Common myeloid progenitor, CD34-positive (primary cell): ENCODE measurements around the gene DOP1B.
"Not testable (repeated sequence)": the region's sequence is repeated elsewhere in the genome, so short reads cannot be mapped to it uniquely, and the experiment has no call there.

Experiments used
- CTCF ChIA-PET: fragments of 350-600 bp; sonication (Branson Sonifier 250); formaldehyde crosslinking; loops from one replicate; lab custom pipeline; 2021; ENCODE audit warnings: antibody characterized with exemption; lab: Charles Lee
- POLR2A ChIA-PET: fragments of 350-600 bp; sonication (Branson Sonifier 250); formaldehyde crosslinking; loops from one replicate; lab custom pipeline; 2021; ENCODE audit warnings: antibody characterized with exemption; lab: Charles Lee
- DNase-seq, 3 donors: peaks; one replicate each; pipeline versions ENCODE4 v3.0.0 to v3.0.0-alpha.2; 2013
- H3K27ac ChIP-seq, 2 experiments: 1 replicate in 1 of 2; 2 replicates in 1 of 2; pipeline ENCODE4 v1.7.0; 2013; ENCODE audit warnings: inconsistent platforms in 2 of 2, low read length in 2 of 2, mild to moderate bottlenecking in 2 of 2, low read depth in 1 of 2, moderate library complexity in 1 of 2; ENCODE audit not compliant: severe bottlenecking in 2 of 2, insufficient read depth in 1 of 2, poor library complexity in 1 of 2
- H3K27me3 ChIP-seq, 5 experiments: replicated peaks in 2 of 5; 1 replicate in 3 of 5; 2 replicates in 2 of 5; pipeline versions ENCODE4 v1.6.1 to v1.7.0; 2013; ENCODE audit warnings: low read length in 4 of 5, mild to moderate bottlenecking in 2 of 5, moderate library complexity in 2 of 5, inconsistent platforms in 1 of 5; ENCODE audit not compliant: insufficient read depth in 5 of 5, control insufficient read depth in 4 of 5
- H3K36me3 ChIP-seq, 4 experiments: 1 replicate in 2 of 4; 2 replicates in 2 of 4; pipeline versions ENCODE4 v1.6.1 to v1.7.0; 2013; ENCODE audit warnings: low read length in 3 of 4, control low read depth in 1 of 4, mild to moderate bottlenecking in 1 of 4; ENCODE audit not compliant: control insufficient read depth in 4 of 4, insufficient read depth in 4 of 4
- H3K4me1 ChIP-seq, 4 experiments: 1 replicate in 3 of 4; 2 replicates in 1 of 4; pipeline versions ENCODE4 v1.6.1 to v1.7.1; 2013; ENCODE audit warnings: low read length in 3 of 4, mild to moderate bottlenecking in 3 of 4, control low read depth in 1 of 4, inconsistent platforms in 1 of 4, moderate library complexity in 1 of 4; ENCODE audit not compliant: control insufficient read depth in 4 of 4, insufficient read depth in 4 of 4; ENCODE audit errors: control extremely low read depth in 1 of 4
- H3K4me3 ChIP-seq, 7 experiments: 1 replicate in 4 of 7; 2 replicates in 3 of 7; pipeline versions ENCODE4 v1.5.1 to v1.7.0; 2013; ENCODE audit warnings: mild to moderate bottlenecking in 7 of 7, low read length in 6 of 7, moderate library complexity in 6 of 7, inconsistent platforms in 2 of 7, low read depth in 2 of 7, control low read depth in 1 of 7; ENCODE audit not compliant: insufficient read depth in 4 of 7, control insufficient read depth in 1 of 7; ENCODE audit errors: extremely low read depth in 1 of 7
- H3K9me3 ChIP-seq, 5 experiments: 1 replicate in 4 of 5; 2 replicates in 1 of 5; pipeline versions ENCODE4 v1.6.1 to v1.7.1; 2013; ENCODE audit warnings: low read length in 4 of 5, mild to moderate bottlenecking in 2 of 5, inconsistent platforms in 1 of 5, low read depth in 1 of 5, moderate library complexity in 1 of 5; ENCODE audit not compliant: control insufficient read depth in 4 of 5, insufficient read depth in 2 of 5; ENCODE audit errors: control extremely low read depth in 1 of 5
- WGBS: methylation state at CpG from one replicate; pipeline ENCODE4 v1.1.5; 2013; ENCODE audit not compliant: insufficient coverage; 5-methylcytosine and 5-hydroxymethylcytosine counted together

The DOP1B gene

GRCh38 chr21:36127250-36127904 lies 29.2 kb upstream of the DOP1B start:
- Histone ChIP-seq H3K36me3 (no peaks in the 10 kb centered on the region), H3K27me3 (peaks cover 0 to 2% (median 0%) of the 10 kb centered on the region in 5 experiments), H3K4me1 (peaks cover 0 to 19% (median 14%) of the 10 kb centered on the region in 4 experiments), H3K27ac (no peak overlapping the region), H3K9me3 (no peaks in the 10 kb centered on the region), H3K4me3 (no peak overlapping the region)
- DNase-seq: no peak
- ChIA-PET POLR2A (no interaction called here), CTCF (interaction anchor here (0.7 to 3.0 kb wide), 6 partner anchors 9 to 118 kb away, joined by 3 to 10 read pairs (median 4); no protein-coding TSS in a partner anchor)
- WGBS: 95% methylated on average over 8 of the region's 10 CpGs

GRCh38 chr21:36127977-36128376 lies 28.6 kb upstream of the DOP1B start:
- H3K36me3 ChIP-seq: no peaks in the 10 kb centered on the region
- peaks cover 0 to 19% (median 14%) of the 10 kb centered on the region in 4 experiments for H3K4me1 ChIP-seq
- peaks cover 0 to 3% (median 0%) of the 10 kb centered on the region in 5 experiments for H3K27me3 ChIP-seq
- H3K27ac ChIP-seq: no peak overlapping the region
- ChIA-PET CTCF (interaction anchor here (0.7 to 3.0 kb wide), 4 partner anchors 8 to 117 kb away, joined by 3 to 10 read pairs (median 4); no protein-coding TSS in a partner anchor), POLR2A (interaction anchor here (0.6 kb wide), 1 partner anchor 78 kb away, joined by 3 read pairs; no protein-coding TSS in a partner anchor)
- no peaks in the 10 kb centered on the region for H3K9me3 ChIP-seq
- H3K4me3 ChIP-seq: no peak overlapping the region
- peak in 1 of 3 donors; percentile 39 for DNase-seq
- WGBS: 75% methylated on average over 5 of the region's 5 CpGs

GRCh38 chr21:36129219-36129618 lies 27.4 kb upstream of the DOP1B start:
- WGBS: no CpG with 5 or more reads among the region's 2 CpGs

GRCh38 chr21:36130414-36130762 lies 26.2 kb upstream of the DOP1B start:
- Histone ChIP-seq H3K4me3 (peak overlapping the region in 3 of 7 experiments; percentile 36 to 69 (median 39)), H3K4me1 (peaks cover 3 to 33% (median 25%) of the 10 kb centered on the region in 4 experiments), H3K27me3 (peaks cover 0 to 11% (median 0%) of the 10 kb centered on the region in 5 experiments)
- H3K27ac ChIP-seq, H3K9me3 ChIP-seq, POLR2A ChIA-PET, CTCF ChIA-PET, H3K36me3 ChIP-seq: not testable (repeated sequence)
- WGBS: 14% methylated on average over 8 of the region's 18 CpGs
- DNase-seq: peak in 1 of 3 donors; percentile 21

More at GRCh38 chr21:36129219-36129618, 27.4 kb upstream of the DOP1B start:
- ChIA-PET POLR2A (interaction anchor here (0.6 kb wide), 1 partner anchor 34 kb away, joined by 3 read pairs; no protein-coding TSS in a partner anchor), CTCF (no interaction called here)
- Histone ChIP-seq H3K4me1 (peaks cover 0 to 22% (median 16%) of the 10 kb centered on the region in 4 experiments), H3K36me3 (no peaks in the 10 kb centered on the region), H3K9me3 (no peaks in the 10 kb centered on the region), H3K27me3 (peaks cover 0 to 3% (median 0%) of the 10 kb centered on the region in 5 experiments), H3K4me3 (peak overlapping the region in 1 of 7 experiments; percentile 36), H3K27ac (no peak overlapping the region)
- no peak for DNase-seq

GRCh38 chr21:36130839-36131238 lies 25.8 kb upstream of the DOP1B start:
- peaks cover 0 to 13% (median 0%) of the 10 kb centered on the region in 5 experiments for H3K27me3 ChIP-seq
- H3K27ac ChIP-seq, H3K36me3 ChIP-seq, CTCF ChIA-PET, H3K9me3 ChIP-seq, DNase-seq, POLR2A ChIA-PET: not testable (repeated sequence)
- H3K4me1 ChIP-seq: peaks cover 3 to 35% (median 27%) of the 10 kb centered on the region in 4 experiments
- peak overlapping the region in 2 of 7 experiments; percentile 39 to 69 for H3K4me3 ChIP-seq
- 95% methylated on average over 4 of the region's 5 CpGs for WGBS

- no peak for DNase-seq
- CTCF ChIA-PET: interaction anchor here (1.0 to 1.1 kb wide), 2 partner anchors 9 to 20 kb away, joined by 3 read pairs; no protein-coding TSS in a partner anchor
- peaks cover 0 to 13% (median 0%) of the 10 kb centered on the region in 5 experiments for H3K27me3 ChIP-seq
These were observed 23.9 kb upstream of the DOP1B start for GRCh38 chr21:36132696-36133095.

More at GRCh38 chr21:36132696-36133095, 23.9 kb upstream of the DOP1B start:
- H3K4me1 ChIP-seq: peaks cover 3 to 40% (median 32%) of the 10 kb centered on the region in 4 experiments
- POLR2A ChIA-PET: no interaction called here
- H3K9me3 ChIP-seq: no peaks in the 10 kb centered on the region
- over 99% methylated on average over 7 of the region's 8 CpGs for WGBS
- H3K4me3 ChIP-seq: no peak overlapping the region
- no peak overlapping the region for H3K27ac ChIP-seq
- no peaks in the 10 kb centered on the region for H3K36me3 ChIP-seq
